Measurements from ENCODE around the gene EPB41. TPM values are rescaled to one million over a fixed set of nuclear protein-coding genes. Genes with fewer than 3 reads are reported as not detected.

EPB41 gene
- total RNA-seq, 1 donor from 2014 or later, result 68.0 TPM

- H3K9me3 Mint-ChIP-seq, result no peaks in the 10 kb centered on the region
- H3K4me3 Mint-ChIP-seq (ENCODE audit: low read depth), result peak overlapping the region; percentile 83
- no peaks in the 10 kb centered on the region for H3K36me3 Mint-ChIP-seq (ENCODE audit: low read depth)
- intact Hi-C loops (cut with micrococcal nuclease), result loop anchor here (1.0 to 5.0 kb wide), 4 partner anchors 40 to 296 kb away; partner anchors contain the start of gene TAF12
- H3K4me1 Mint-ChIP-seq (ENCODE audit: low read depth), result peaks cover 45% of the 10 kb centered on the region
- H3K27me3 Mint-ChIP-seq (ENCODE audit: low read depth), result no peaks in the 10 kb centered on the region
- peak overlapping the region; percentile 92 for H3K27ac Mint-ChIP-seq
- DNase-seq (ENCODE audit: low spot score), result no peak
These were observed 28.2 kb upstream of the EPB41 start for GRCh38 chr1:28885977-28886730.

GRCh38 chr1:28886731-28887418 lies 27.5 kb upstream of the EPB41 start:
- H3K36me3 Mint-ChIP-seq (ENCODE audit: low read depth), result no peaks in the 10 kb centered on the region
- DNase-seq (ENCODE audit: low spot score), result peak; percentile 89
- peaks cover 45% of the 10 kb centered on the region for H3K4me1 Mint-ChIP-seq (ENCODE audit: low read depth)
- no peaks in the 10 kb centered on the region for H3K9me3 Mint-ChIP-seq
- peak overlapping the region; percentile 83 for H3K4me3 Mint-ChIP-seq (ENCODE audit: low read depth)
- intact Hi-C loops (cut with micrococcal nuclease), result loop anchor here (1.0 to 5.0 kb wide), 3 partner anchors 27 to 295 kb away; partner anchors contain the start of genes EPB41 and TAF12
- peak overlapping the region; percentile 92 for H3K27ac Mint-ChIP-seq
- no peaks in the 10 kb centered on the region for H3K27me3 Mint-ChIP-seq (ENCODE audit: low read depth)

GRCh38 chr1:28887419-28887834 lies 26.9 kb upstream of the EPB41 start:
- H3K27me3 Mint-ChIP-seq (ENCODE audit: low read depth), result no peaks in the 10 kb centered on the region
- H3K4me3 Mint-ChIP-seq (ENCODE audit: low read depth), result peak overlapping the region; percentile 96
- peaks cover 42% of the 10 kb centered on the region for H3K4me1 Mint-ChIP-seq (ENCODE audit: low read depth)
- intact Hi-C loops (cut with micrococcal nuclease), result loop anchor here (1.0 to 5.0 kb wide), 2 partner anchors 27 to 245 kb away; partner anchors contain the start of genes EPB41 and TAF12
- no peak for DNase-seq (ENCODE audit: low spot score)
- H3K36me3 Mint-ChIP-seq (ENCODE audit: low read depth), result no peaks in the 10 kb centered on the region
- peak overlapping the region; percentile 92 for H3K27ac Mint-ChIP-seq
- no peaks in the 10 kb centered on the region for H3K9me3 Mint-ChIP-seq

GRCh38 chr1:28887835-28888682 lies 26.3 kb upstream of the EPB41 start:
- DNase-seq (ENCODE audit: low spot score), result no peak
- intact Hi-C loops (cut with micrococcal nuclease), result loop anchor here (1.0 to 5.0 kb wide), 2 partner anchors 26 to 246 kb away; partner anchors contain the start of genes EPB41 and TAF12
- peak overlapping the region; percentile 96 for H3K4me3 Mint-ChIP-seq (ENCODE audit: low read depth)
- no peaks in the 10 kb centered on the region for H3K9me3 Mint-ChIP-seq
- peak overlapping the region; percentile 92 for H3K27ac Mint-ChIP-seq
- H3K4me1 Mint-ChIP-seq (ENCODE audit: low read depth), result peaks cover 42% of the 10 kb centered on the region
- no peaks in the 10 kb centered on the region for H3K36me3 Mint-ChIP-seq (ENCODE audit: low read depth)
- H3K27me3 Mint-ChIP-seq (ENCODE audit: low read depth), result no peaks in the 10 kb centered on the region

- intact Hi-C loops (cut with micrococcal nuclease), result loop anchor here (5.0 kb wide), 1 partner anchor 247 kb away; the partner anchor contains the start of gene TAF12
- Mint-ChIP-seq H3K27me3 (ENCODE audit: low read depth) (no peaks in the 10 kb centered on the region), H3K9me3 (no peaks in the 10 kb centered on the region), H3K4me1 (ENCODE audit: low read depth) (peaks cover 42% of the 10 kb centered on the region), H3K36me3 (ENCODE audit: low read depth) (peaks cover 3% of the 10 kb centered on the region), H3K27ac (no peak overlapping the region), H3K4me3 (ENCODE audit: low read depth) (peak overlapping the region; percentile 11)
- DNase-seq (ENCODE audit: low spot score), result no peak
These were observed 25.5 kb upstream of the EPB41 start for GRCh38 chr1:28888915-28889314.

- Mint-ChIP-seq H3K4me3 (ENCODE audit: low read depth) (peak overlapping the region; percentile 11), H3K27ac (no peak overlapping the region), H3K36me3 (ENCODE audit: low read depth) (peaks cover 3% of the 10 kb centered on the region), H3K4me1 (ENCODE audit: low read depth) (peaks cover 40% of the 10 kb centered on the region), H3K27me3 (ENCODE audit: low read depth) (no peaks in the 10 kb centered on the region), H3K9me3 (no peaks in the 10 kb centered on the region)
- DNase-seq (ENCODE audit: low spot score), result no peak
- intact Hi-C loops (cut with micrococcal nuclease), result loop anchor here (5.0 kb wide), 1 partner anchor 247 kb away; the partner anchor contains the start of gene TAF12
These were observed 25.0 kb upstream of the EPB41 start for GRCh38 chr1:28889357-28889756.

- H3K27me3 Mint-ChIP-seq (ENCODE audit: low read depth), result no peaks in the 10 kb centered on the region
- no peaks in the 10 kb centered on the region for H3K9me3 Mint-ChIP-seq
- peaks cover 31% of the 10 kb centered on the region for H3K4me1 Mint-ChIP-seq (ENCODE audit: low read depth)
- H3K27ac Mint-ChIP-seq, result no peak overlapping the region
- intact Hi-C loops (cut with micrococcal nuclease), result no loop called here
- no peak overlapping the region for H3K4me3 Mint-ChIP-seq (ENCODE audit: low read depth)
- H3K36me3 Mint-ChIP-seq (ENCODE audit: low read depth), result peaks cover 6% of the 10 kb centered on the region
- no peak for DNase-seq (ENCODE audit: low spot score)
These were observed 23.9 kb upstream of the EPB41 start for GRCh38 chr1:28890435-28890834.

GRCh38 chr1:28890836-28891235 lies 23.5 kb upstream of the EPB41 start:
- no peaks in the 10 kb centered on the region for H3K9me3 Mint-ChIP-seq
- H3K27ac Mint-ChIP-seq, result no peak overlapping the region
- H3K4me1 Mint-ChIP-seq (ENCODE audit: low read depth), result peaks cover 27% of the 10 kb centered on the region
- H3K4me3 Mint-ChIP-seq (ENCODE audit: low read depth), result no peak overlapping the region
- peaks cover 6% of the 10 kb centered on the region for H3K36me3 Mint-ChIP-seq (ENCODE audit: low read depth)
- no peaks in the 10 kb centered on the region for H3K27me3 Mint-ChIP-seq (ENCODE audit: low read depth)
- intact Hi-C loops (cut with micrococcal nuclease), result no loop called here
- no peak for DNase-seq (ENCODE audit: low spot score)

- H3K4me1 Mint-ChIP-seq (ENCODE audit: low read depth), result peaks cover 23% of the 10 kb centered on the region
- peaks cover 6% of the 10 kb centered on the region for H3K36me3 Mint-ChIP-seq (ENCODE audit: low read depth)
- no peak overlapping the region for H3K4me3 Mint-ChIP-seq (ENCODE audit: low read depth)
- H3K9me3 Mint-ChIP-seq, result no peaks in the 10 kb centered on the region
- intact Hi-C loops (cut with micrococcal nuclease), result no loop called here
- H3K27me3 Mint-ChIP-seq (ENCODE audit: low read depth), result no peaks in the 10 kb centered on the region
- H3K27ac Mint-ChIP-seq, result no peak overlapping the region
- no peak for DNase-seq (ENCODE audit: low spot score)
These were observed 23.1 kb upstream of the EPB41 start for GRCh38 chr1:28891256-28891655.

- DNase-seq (ENCODE audit: low spot score), result no peak
- H3K4me1 Mint-ChIP-seq (ENCODE audit: low read depth), result peaks cover 15% of the 10 kb centered on the region
These were observed 20.8 kb upstream of the EPB41 start for GRCh38 chr1:28893403-28894102.

GRCh38 chr1:28894785-28895184 lies 19.6 kb upstream of the EPB41 start:
- no peaks in the 10 kb centered on the region for H3K9me3 Mint-ChIP-seq
- H3K36me3 Mint-ChIP-seq (ENCODE audit: low read depth), result peaks cover 6% of the 10 kb centered on the region
- no peak overlapping the region for H3K27ac Mint-ChIP-seq
- H3K4me3 Mint-ChIP-seq (ENCODE audit: low read depth), result no peak overlapping the region
- no peak for DNase-seq (ENCODE audit: low spot score)
- no peaks in the 10 kb centered on the region for H3K27me3 Mint-ChIP-seq (ENCODE audit: low read depth)
- peaks cover 8% of the 10 kb centered on the region for H3K4me1 Mint-ChIP-seq (ENCODE audit: low read depth)
- intact Hi-C loops (cut with micrococcal nuclease), result no loop called here

More at GRCh38 chr1:28893403-28894102, 20.8 kb upstream of the EPB41 start:
- no peak overlapping the region for H3K27ac Mint-ChIP-seq
- no peak overlapping the region for H3K4me3 Mint-ChIP-seq (ENCODE audit: low read depth)
- no peaks in the 10 kb centered on the region for H3K27me3 Mint-ChIP-seq (ENCODE audit: low read depth)
- intact Hi-C loops (cut with micrococcal nuclease), result no loop called here
- peaks cover 6% of the 10 kb centered on the region for H3K36me3 Mint-ChIP-seq (ENCODE audit: low read depth)
- H3K9me3 Mint-ChIP-seq, result no peaks in the 10 kb centered on the region
